Adrenal gland (tissue), 5 donors: ENCODE data around the gene COL25A1.

ENCODE experiments used
- POLR2A ChIP-seq, 2 donors: fragments of 450-650 bp; IDR thresholded peaks; one replicate each; pipeline ENCODE4 v1.6.1; 2017; ENCODE audit warnings: antibody characterized with exemption in 2 of 2, mild to moderate bottlenecking in 2 of 2, moderate library complexity in 1 of 2
- TF ChIP-seq, protein P1 (sequence below), 6 experiments: fragments of 450-650 bp in 4 of 6; fragments of 200-600 bp in 2 of 6; sonication (generic) in 1 of 6; IDR thresholded peaks; 1 replicate in 5 of 6; 2 replicates in 1 of 6; pipeline versions ENCODE4 v1.5.1 to v1.8.0; 2016 to 2021; ENCODE audit warnings: antibody characterized with exemption in 6 of 6, mild to moderate bottlenecking in 2 of 6, moderate library complexity in 1 of 6
- donor health status: DM: no; HTN: no; CAD: no.

DNA sequence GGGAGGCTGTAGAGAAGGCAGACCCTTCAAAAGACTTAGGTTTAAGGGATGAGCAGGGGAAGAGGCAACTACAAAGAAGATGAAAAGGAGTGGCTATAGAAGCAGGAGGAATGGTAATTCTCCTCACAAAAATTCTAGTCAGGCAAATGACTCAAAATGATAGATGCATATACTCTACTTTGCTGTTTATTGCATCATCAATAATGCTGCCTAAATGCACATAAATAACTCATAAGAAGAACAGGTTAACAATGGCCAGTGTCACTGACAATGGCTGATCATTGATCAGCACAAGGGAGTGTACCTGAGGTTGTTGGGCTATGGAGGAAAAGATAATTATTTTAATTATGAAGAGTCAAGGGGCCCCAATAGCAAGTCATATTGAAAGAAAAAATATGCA is 354.9 kb downstream of the COL25A1 start:
- TF ChIP-seq, protein P1, sequence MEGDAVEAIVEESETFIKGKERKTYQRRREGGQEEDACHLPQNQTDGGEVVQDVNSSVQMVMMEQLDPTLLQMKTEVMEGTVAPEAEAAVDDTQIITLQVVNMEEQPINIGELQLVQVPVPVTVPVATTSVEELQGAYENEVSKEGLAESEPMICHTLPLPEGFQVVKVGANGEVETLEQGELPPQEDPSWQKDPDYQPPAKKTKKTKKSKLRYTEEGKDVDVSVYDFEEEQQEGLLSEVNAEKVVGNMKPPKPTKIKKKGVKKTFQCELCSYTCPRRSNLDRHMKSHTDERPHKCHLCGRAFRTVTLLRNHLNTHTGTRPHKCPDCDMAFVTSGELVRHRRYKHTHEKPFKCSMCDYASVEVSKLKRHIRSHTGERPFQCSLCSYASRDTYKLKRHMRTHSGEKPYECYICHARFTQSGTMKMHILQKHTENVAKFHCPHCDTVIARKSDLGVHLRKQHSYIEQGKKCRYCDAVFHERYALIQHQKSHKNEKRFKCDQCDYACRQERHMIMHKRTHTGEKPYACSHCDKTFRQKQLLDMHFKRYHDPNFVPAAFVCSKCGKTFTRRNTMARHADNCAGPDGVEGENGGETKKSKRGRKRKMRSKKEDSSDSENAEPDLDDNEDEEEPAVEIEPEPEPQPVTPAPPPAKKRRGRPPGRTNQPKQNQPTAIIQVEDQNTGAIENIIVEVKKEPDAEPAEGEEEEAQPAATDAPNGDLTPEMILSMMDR (IDR thresholded peaks at IDR 0.05) = no peak
- no peak for TF ChIP-seq POLR2A (IDR thresholded peaks at IDR 0.05)
